Left ventricle myocardium inferior (tissue), 1 donor: Measurements from ENCODE around the gene ESPN. TPM values are rescaled to one million over a fixed set of nuclear protein-coding genes. Genes with fewer than 3 reads are reported as not detected.
"Not testable (repeated sequence)": the region's sequence is repeated elsewhere in the genome, so short reads cannot be mapped to it uniquely, and the experiment has no call there.

Experiments
- DNase-seq: peaks from one replicate; pipeline ENCODE4 v3.0.0-alpha.2; 2020
- H3K27ac ChIP-seq: fragments of 200-600 bp; replicated peaks from 2 replicates; pipeline ENCODE4 v1.8.0; 2021
- H3K27me3 ChIP-seq: fragments of 200-600 bp; 2 replicates; pipeline ENCODE4 v1.8.0; 2021; ENCODE audit warnings: low read depth
- H3K36me3 ChIP-seq: fragments of 200-600 bp; 2 replicates; pipeline ENCODE4 v1.8.0; 2021
- H3K4me1 ChIP-seq: fragments of 200-600 bp; 2 replicates; pipeline ENCODE4 v1.8.0; 2021
- H3K4me3 ChIP-seq: fragments of 200-600 bp; 2 replicates; pipeline ENCODE4 v1.8.0; 2021; ENCODE audit warnings: mild to moderate bottlenecking, moderate library complexity
- H3K9me3 ChIP-seq: fragments of 200-600 bp; replicated peaks from 2 replicates; pipeline ENCODE4 v1.8.0; 2021
- intact Hi-C: fragments of 100-400 bp; cut with micrococcal nuclease; formaldehyde crosslinking; loops from one replicate; pipeline ENCODE4 v1.11.0; 2022
- total RNA-seq: library from RNA; stranded (reverse); fragmentation: NEBNext Ultra II Directional; extraction: Animal tissue kit (Norgen Biotek cat#: 25700); gene quantifications from one replicate; pipeline ENCODE4 v1.2.1, GENCODE V29; 2021
- TF ChIP-seq, protein P1 (sequence below): fragments of 200-600 bp; IDR thresholded peaks from 2 replicates; pipeline ENCODE4 v1.8.0; 2021; ENCODE audit warnings: antibody characterized with exemption, mild to moderate bottlenecking, borderline replicate concordance
- donor health status: DM: no; HTN: yes; CAD: no; lungs with severe emphysema.

ESPN gene
- total RNA-seq, 1 donor from 2014 or later, result 0.41 TPM

DNA sequence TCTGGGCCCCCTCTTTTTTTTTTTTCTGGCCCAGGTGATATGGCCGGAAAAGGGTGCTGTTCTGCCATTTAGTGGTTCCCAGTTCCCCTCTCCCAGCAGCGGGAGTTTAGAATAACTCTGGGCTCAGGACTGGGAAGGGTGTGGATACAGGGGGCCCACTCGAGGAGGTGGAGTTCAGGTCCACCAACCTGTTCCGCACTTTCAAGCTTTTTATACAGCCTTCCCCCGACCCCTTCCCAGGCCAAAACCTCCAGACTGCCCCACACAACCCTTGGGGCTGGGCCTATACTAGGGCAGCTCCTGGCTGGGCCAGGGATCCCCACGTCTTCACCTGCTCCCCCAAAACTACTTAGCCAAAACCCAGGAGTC is 66.5 kb downstream of the ESPN start:
- Histone ChIP-seq H3K9me3 (no peaks in the 10 kb centered on the region), H3K27ac (peak overlapping the region; percentile 79), H3K4me3 (peak overlapping the region; percentile 69), H3K36me3 (no peaks in the 10 kb centered on the region), H3K27me3 (peaks cover 4% of the 10 kb centered on the region), H3K4me1 (peaks cover 99% of the 10 kb centered on the region)
- no peak for DNase-seq
- TF ChIP-seq, protein P1, sequence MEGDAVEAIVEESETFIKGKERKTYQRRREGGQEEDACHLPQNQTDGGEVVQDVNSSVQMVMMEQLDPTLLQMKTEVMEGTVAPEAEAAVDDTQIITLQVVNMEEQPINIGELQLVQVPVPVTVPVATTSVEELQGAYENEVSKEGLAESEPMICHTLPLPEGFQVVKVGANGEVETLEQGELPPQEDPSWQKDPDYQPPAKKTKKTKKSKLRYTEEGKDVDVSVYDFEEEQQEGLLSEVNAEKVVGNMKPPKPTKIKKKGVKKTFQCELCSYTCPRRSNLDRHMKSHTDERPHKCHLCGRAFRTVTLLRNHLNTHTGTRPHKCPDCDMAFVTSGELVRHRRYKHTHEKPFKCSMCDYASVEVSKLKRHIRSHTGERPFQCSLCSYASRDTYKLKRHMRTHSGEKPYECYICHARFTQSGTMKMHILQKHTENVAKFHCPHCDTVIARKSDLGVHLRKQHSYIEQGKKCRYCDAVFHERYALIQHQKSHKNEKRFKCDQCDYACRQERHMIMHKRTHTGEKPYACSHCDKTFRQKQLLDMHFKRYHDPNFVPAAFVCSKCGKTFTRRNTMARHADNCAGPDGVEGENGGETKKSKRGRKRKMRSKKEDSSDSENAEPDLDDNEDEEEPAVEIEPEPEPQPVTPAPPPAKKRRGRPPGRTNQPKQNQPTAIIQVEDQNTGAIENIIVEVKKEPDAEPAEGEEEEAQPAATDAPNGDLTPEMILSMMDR, result no peak
- intact Hi-C loops, result no loop called here

DNA sequence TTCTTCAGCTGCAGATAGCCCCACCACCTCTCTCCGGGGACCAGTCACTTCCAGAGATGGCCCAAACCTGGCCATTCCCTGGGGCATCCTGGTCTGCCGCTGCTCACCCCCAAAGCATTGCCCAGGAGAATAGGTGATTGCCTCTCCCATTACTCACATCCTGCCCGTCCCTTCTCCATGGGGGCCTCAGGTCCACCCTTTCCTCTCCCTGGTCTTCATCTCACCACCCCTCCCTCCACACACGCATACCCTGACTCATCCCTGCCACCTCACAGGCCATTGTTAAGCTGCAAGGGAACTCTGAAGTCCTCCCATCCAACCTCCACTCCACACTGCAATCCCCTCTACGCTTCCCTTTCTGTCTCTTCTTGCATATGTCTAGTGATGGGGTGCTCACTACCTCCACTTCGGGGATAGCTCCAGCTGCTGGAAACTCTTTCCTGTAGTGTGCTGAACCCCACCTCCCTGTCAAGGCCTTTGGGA is 66.9 kb downstream of the ESPN start, which contains the start of gene PLEKHG5:
TSS of gene PLEKHG5 (minus strand) at position 188 of the 483 bp plus-strand sequence. CDS start 14,096 bp downstream, outside the sequence.
- Histone ChIP-seq H3K4me3 (peak within 1 kb of the TSS; percentile 69), H3K9me3 (no peaks in the 10 kb centered on the region), H3K36me3 (no peaks in the 10 kb centered on the region), H3K27me3 (no peaks in the 10 kb centered on the region), H3K27ac (peak within 1 kb of the TSS; percentile 79), H3K4me1 (peaks cover 99% of the 10 kb centered on the region)
- TF ChIP-seq, protein P1, result no peak
- intact Hi-C loops, result no loop called here
- DNase-seq, result no peak

DNA sequence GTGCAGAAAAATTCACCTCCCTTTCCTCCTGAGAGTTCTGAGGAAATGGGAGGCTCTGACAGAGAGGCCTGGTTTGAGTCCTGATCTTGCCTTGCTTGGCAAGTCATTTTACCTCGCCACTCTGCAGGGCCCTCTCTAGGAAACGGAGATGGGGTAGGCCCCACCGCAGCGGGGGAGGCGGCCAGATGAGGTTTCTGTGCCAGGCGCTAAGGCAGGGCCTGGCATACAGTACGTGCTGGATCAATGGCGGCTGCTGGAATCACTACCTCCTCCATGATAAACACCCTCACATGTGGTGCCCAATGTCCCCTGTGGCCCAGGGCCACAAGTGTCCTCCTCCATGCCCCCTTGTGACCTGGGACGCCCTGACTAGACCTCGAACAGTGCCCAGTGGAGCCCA is 67.4 kb downstream of the ESPN start:
- Histone ChIP-seq H3K27me3 (no peaks in the 10 kb centered on the region), H3K9me3 (no peaks in the 10 kb centered on the region), H3K27ac (peak overlapping the region; percentile 79), H3K4me1 (peaks cover 99% of the 10 kb centered on the region), H3K4me3 (peak overlapping the region; percentile 69), H3K36me3 (no peaks in the 10 kb centered on the region)
- intact Hi-C loops, result no loop called here
- DNase-seq, result no peak
- TF ChIP-seq, protein P1, result no peak

DNA sequence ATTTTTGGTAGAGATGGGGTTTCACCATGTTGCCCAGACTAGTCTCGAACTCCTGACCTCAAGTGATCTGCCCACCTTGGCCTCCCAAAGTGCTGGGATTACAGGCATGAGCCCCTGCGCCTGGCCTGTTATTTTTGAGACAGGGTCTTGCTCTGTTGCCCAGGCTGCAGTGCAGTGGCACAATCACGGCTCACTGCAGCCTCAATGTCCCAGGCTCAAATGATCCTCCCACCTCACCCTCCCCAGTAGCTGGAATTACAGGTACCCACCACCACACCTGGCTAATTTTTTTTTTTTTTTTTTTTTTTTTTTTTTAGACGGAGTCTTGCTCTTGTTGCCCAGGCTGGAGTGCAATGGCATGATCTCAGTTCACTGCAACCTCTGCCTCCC is 69.3 kb downstream of the ESPN start:
- H3K36me3 ChIP-seq, intact Hi-C loops, H3K4me3 ChIP-seq, DNase-seq, H3K27me3 ChIP-seq, H3K9me3 ChIP-seq: not testable (repeated sequence)
- Histone ChIP-seq H3K4me1 (peaks cover 95% of the 10 kb centered on the region), H3K27ac (peak overlapping the region; percentile 79)

DNA sequence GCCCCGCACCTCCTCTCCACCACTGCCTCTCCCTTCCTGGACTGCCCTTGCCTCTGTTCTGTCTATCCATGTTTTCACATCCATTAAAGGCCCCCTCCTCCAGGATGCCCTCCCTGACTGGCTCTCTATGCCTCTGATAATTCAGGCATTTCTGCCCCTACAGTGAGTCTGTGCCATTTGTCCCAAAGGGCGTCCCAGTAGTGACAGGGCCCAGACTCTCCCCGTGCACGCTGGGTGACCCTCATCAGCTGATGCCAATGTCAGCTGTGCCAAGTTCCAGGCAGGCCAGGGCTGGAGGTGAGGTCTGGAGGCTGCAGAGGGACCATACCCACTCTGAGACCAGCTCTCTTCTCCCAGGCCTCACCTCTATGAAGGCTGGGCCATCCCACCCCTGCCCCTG is 70.1 kb downstream of the ESPN start:
- TF ChIP-seq, protein P1, result no peak
- peak; percentile 59 for DNase-seq
- intact Hi-C loops, result no loop called here
- Histone ChIP-seq H3K4me3 (peak overlapping the region; percentile 79), H3K27ac (peak overlapping the region; percentile 79), H3K9me3 (no peaks in the 10 kb centered on the region), H3K27me3 (no peaks in the 10 kb centered on the region), H3K36me3 (no peaks in the 10 kb centered on the region), H3K4me1 (peaks cover 95% of the 10 kb centered on the region)

DNA sequence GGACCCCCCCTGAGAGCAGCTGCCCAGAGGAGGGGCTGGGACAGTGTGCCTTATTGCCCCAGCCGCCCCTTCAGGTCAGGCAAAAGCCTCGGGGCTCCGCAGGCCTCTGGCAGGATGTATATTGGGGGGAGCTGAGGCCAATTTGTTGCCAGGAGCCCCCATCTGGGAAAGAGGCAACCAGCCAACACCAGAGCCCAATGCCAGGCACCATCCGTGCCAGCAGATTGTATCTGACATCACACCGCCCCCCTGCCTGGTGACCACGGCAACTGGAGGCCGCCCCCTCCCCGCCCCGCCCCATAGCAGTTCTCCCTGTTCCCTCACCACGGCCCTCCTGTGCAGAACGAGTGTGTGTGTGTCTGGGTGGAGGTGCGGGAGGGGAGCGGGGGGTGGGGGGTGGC is 70.5 kb downstream of the ESPN start:
- no peaks in the 10 kb centered on the region for H3K36me3 ChIP-seq
- TF ChIP-seq, protein P1, result no peak
- intact Hi-C loops, result no loop called here
- no peaks in the 10 kb centered on the region for H3K9me3 ChIP-seq
- H3K4me1 ChIP-seq, result peaks cover 95% of the 10 kb centered on the region
- H3K27ac ChIP-seq, result peak overlapping the region; percentile 79
- DNase-seq, result peak; percentile 28
- H3K4me3 ChIP-seq, result peak overlapping the region; percentile 79
- H3K27me3 ChIP-seq, result no peaks in the 10 kb centered on the region
